GM21717 (cell line): Measurements from ENCODE around the gene KCNIP4.
"Not testable (repeated sequence)": the region's sequence is repeated elsewhere in the genome, so short reads cannot be mapped to it uniquely, and the experiment has no call there.

ENCODE experiments used
- ATAC-seq: cut with Tn5 transposase; IDR thresholded peaks from one replicate; pipeline ENCODE4 v1.9.1; 2021; ENCODE audit warnings: mild to moderate bottlenecking, moderate library complexity; ENCODE audit not compliant: unreplicated experiment

The KCNIP4 gene

GRCh38 chr4:20816287-20816686, 1132.3 kb downstream of the KCNIP4 start:
- ATAC-seq = no peak

- no peak for ATAC-seq
These were observed 1134.9 kb downstream of the KCNIP4 start for GRCh38 chr4:20813700-20814099.

DNA sequence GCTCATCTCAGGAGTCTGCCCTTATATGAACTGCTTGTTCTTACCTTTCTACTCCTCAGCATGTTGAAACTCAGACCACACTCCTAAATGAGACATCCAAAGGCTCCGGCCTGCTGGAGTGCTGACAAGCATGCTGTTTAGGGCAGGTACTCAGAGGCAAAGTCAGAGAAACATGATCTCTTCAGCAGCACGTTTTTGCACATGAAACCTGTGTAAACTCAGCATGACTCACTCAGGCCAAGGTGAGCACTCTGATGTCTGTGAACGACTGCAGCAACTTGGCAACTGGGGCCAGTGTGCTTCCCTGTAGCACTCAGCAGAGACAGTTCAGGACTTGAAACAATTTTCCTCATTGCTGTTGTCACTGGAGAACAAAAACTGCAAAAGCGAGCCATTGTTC, 1138.8 kb downstream of the KCNIP4 start:
- ATAC-seq = no peak

GRCh38 chr4:20805716-20806115, 1142.9 kb downstream of the KCNIP4 start:
- ATAC-seq = no peak

DNA sequence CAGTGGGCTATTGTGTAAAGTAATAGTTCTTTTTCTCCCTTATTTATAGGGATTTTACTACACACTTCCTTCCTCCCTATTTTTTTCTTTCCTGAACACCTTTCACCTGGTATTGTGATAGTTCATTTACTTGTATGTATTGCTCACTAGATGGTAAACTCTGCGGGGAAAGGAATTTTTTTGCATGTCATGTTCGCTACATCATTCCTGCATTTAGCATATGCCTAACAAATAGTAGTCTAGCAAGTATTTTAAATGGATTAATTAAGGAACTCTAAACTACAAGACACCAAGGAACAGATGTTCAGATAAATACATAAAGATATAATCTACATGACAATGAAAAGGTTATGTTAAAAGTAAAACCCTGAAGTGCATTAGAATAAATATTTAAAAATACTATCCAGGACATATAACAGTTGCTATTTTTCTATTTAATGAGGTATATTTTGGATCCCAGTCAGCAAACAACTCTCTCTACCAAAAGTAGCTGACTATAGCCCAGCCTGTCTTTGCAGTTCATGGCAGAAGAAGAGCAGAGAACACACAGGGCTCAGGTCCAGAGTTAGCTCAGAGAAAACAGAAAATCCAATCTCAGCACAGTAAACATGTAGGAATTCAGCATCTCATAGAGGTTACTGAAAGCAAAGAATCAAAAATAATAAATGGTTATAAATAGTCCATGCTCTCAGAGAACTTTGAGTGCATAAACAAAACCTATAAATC, 1160.5 kb downstream of the KCNIP4 start:
- ATAC-seq = no peak

DNA sequence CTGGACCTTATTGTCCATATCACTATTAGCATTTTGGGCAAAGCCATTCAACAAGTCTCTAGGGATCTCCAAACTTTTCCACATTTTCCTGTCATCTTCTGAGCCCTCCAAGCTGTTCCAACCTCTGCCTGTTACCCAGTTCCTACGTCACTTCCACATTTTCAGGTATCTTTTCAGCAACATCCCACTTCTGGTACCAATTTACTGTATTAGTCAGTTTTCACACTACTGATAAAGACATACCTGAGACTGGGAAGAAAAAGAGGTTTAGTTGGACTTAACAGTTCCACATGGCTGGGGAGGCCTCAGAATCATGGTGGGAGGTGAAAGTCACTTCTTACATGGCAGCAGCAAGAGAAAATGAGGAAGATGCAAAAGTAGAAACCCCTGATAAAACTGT, 1165.4 kb downstream of the KCNIP4 start:
- not testable (repeated sequence) for ATAC-seq

DNA sequence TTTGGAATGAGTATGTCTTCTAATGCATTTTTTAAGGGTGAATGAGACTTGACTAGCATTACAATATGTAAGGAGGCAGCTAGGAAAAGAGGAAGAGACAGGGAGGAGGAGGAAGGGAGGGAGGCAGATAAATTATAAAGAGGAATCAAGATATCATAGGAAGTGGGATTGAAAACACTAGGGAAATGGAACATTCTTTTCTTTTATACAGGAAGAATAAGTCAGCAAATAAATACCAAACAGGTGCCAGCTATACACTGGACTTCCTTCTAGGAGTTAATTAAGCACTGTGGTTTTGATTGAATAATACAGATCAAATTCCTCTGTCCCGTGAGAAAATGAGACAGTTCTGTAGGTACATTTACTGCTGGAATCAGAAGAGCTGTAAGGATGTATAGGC, 1169.7 kb downstream of the KCNIP4 start:
- no peak for ATAC-seq

GRCh38 chr4:20773144-20773997, 1175.2 kb downstream of the KCNIP4 start:
- ATAC-seq = peak; percentile 85

DNA sequence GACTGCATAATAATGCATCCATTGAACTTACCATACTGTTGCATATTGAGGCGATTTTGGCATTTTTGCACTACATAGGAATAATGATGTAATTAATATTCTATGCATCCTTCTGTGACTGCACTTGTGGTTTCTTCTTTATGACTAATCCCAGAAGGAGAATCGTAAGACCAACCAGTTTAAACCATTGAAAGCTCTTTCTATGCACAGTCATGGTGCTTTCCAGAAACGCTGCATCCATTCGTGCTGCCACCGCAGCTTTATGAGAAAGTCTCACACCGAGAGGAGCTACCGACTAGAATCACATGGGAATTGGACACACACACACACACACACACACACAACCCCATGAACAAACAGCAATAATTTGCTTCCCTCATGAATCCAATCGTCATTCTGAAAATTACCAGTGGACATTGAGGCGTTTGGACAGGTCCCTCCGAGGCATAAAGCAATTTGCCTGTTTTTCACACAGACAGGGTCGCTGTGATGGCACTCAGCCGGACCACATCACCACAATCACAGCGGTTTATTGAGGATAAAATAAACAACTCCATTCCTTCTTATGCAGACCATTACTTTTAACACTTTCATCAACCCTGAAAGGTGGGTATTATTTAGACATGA, 1184.1 kb downstream of the KCNIP4 start:
- no peak for ATAC-seq

GRCh38 chr4:20761826-20762225, 1186.7 kb downstream of the KCNIP4 start:
- no peak for ATAC-seq

GRCh38 chr4:20761382-20761781, 1187.2 kb downstream of the KCNIP4 start:
- no peak for ATAC-seq

GRCh38 chr4:20760053-20760452, 1188.5 kb downstream of the KCNIP4 start:
- ATAC-seq = no peak

DNA sequence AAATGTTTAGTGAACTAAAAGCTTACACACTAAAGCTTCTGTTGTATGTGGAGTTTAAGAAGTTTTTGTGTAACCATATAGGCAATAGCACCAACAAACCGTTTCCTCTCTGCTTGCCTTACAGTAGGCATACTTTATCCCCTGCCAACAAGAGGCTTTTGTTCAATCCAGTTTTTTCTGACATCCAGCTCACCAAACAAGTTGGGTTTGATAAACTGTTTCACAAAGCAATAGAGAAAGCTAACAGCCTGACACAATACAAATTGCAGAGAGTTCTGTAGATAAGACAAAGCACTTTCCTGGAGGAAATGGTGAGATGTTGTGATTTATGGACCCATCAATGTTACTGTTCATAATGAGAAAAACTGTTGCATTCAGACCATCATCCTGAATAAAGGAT, 1194.5 kb downstream of the KCNIP4 start:
- no peak for ATAC-seq

GRCh38 chr4:20752641-20753040, 1195.9 kb downstream of the KCNIP4 start:
- ATAC-seq = no peak

GRCh38 chr4:20746000-20746399, 1202.6 kb downstream of the KCNIP4 start:
- not testable (repeated sequence) for ATAC-seq

DNA sequence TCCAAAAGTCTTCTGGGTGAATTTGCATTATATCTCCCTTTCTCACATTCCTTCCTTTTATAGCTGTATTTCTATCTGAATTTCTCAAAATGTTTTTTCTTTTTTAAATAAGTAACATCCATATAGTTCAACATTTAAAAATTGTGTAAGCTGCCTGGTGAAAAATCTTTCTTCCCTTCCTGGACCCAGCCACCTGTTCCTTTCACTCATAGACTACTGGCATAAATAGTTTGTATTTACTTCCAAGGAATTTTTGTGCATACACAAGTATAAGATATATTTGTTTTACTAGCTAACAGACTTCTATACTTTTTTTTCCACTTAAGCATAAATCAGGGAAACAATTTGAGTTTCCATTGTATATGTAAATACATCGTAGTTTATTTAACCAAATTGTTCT, 1212.6 kb downstream of the KCNIP4 start:
- ATAC-seq = no peak

GRCh38 chr4:20724915-20725314, 1223.7 kb downstream of the KCNIP4 start:
- no peak for ATAC-seq

- no peak for ATAC-seq
These were observed 1225.1 kb downstream of the KCNIP4 start for GRCh38 chr4:20723463-20723862.

DNA sequence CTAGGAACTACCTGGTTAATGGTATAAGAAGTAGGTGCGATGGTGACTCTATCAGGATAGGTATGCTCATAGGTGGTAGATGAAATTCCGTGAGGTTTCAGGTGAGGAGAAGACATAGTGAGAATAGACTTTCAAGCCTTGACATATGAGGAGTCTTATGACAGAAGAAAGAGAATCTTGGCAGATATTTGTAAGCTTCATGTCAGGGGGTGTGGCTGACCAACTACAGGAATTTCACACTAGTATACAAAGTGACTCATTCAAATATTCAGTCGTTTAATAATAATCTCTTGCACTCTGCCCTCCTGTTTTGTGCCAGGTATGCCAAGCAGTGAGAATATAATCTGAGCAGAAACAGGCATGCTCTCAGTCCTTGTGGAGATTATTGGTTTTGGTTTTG, 1225.6 kb downstream of the KCNIP4 start:
- ATAC-seq = no peak

DNA sequence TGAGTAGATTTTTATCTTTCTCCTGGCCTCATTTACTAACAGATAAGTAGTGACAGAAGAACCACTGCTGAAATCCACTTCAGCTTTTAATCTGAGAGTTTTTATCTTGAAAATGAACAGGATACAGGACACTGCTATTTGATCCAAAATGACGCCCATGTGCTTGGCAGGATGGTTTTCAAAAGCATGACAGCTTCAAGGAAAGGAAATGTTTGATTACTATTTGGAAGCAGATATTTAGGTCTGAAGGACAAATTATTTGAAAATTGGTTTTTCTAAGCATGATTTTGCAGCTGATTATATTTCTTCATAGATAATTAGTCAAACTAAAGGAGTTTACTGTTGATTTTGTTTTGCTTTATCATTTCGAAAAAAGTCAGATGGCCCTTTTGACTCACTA, 1237.2 kb downstream of the KCNIP4 start:
- ATAC-seq = no peak

DNA sequence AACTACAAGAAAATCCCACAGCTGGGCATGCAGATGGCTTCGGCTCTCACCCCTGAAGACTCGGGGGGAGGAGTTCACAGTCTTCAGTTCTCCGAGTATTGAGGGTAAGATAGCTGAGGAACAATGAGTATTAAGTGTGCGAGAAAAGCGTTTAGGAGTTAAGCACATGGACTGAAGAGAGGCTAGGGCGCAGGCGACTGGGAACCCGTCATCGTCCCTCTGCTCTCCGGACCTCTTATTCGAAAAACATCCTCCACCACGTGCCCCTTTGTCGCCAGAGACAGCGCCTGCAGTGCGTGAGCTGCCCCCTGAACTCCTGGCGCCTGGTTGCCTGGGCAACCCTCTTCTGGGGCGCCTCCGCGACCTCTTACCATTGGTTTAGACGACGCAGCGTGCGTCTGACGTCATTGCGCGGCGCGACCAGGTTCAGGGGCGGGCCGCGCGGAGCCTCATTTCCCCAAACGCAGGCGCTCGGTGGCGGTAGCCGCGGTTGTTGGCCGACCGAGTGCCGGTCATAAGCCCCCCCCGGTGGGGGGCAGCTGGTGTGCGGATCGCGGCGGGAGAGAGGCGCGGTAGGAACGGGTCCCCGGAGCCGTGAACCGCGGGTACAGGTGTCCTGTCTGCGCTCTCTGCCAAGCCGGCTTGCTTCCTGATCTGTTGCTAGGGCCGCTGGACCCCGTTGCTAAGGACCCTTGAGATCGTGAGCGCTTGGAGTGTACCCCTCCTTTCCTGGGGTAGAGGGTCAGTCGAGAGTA, 1248.4 kb downstream of the KCNIP4 start, which contains the start of gene PACRGL:
TSS of gene PACRGL (plus strand) at position 452 of the 755 bp plus-strand sequence. CDS start 4,024 bp downstream, outside the sequence.
- ATAC-seq = peak; percentile 100
